Effector memory CD4-positive, alpha-beta T cell (primary cell): Measurements from ENCODE around the gene TMEM132D.

Experiments used
- DNase-seq, 3 donors: peaks; one replicate each; pipeline ENCODE4 v3.0.0-alpha.2; 2020
- H3K27ac ChIP-seq: 2 replicates; pipeline ENCODE4 v1.7.0; 2013; ENCODE audit warnings: mild to moderate bottlenecking, low read length, moderate library complexity; ENCODE audit not compliant: insufficient read depth, poor library complexity, severe bottlenecking
- H3K27me3 ChIP-seq: replicated peaks from 2 replicates; pipeline ENCODE4 v1.7.0; 2013; ENCODE audit warnings: mild to moderate bottlenecking, low read length; ENCODE audit not compliant: insufficient read depth, control insufficient read depth, poor library complexity, severe bottlenecking
- H3K36me3 ChIP-seq: 2 replicates; pipeline ENCODE4 v1.7.0; 2013; ENCODE audit warnings: mild to moderate bottlenecking, low read length, moderate library complexity; ENCODE audit not compliant: control insufficient read depth, insufficient read depth
- H3K4me1 ChIP-seq: 2 replicates; pipeline ENCODE4 v1.7.0; 2013; ENCODE audit warnings: low read length, mild to moderate bottlenecking; ENCODE audit not compliant: control insufficient read depth, insufficient read depth, poor library complexity, severe bottlenecking
- H3K4me3 ChIP-seq: 2 replicates; pipeline ENCODE4 v1.7.0; 2013; ENCODE audit warnings: low read length, low read depth, mild to moderate bottlenecking; ENCODE audit not compliant: insufficient read depth, poor library complexity, severe bottlenecking
- H3K9me3 ChIP-seq: 2 replicates; pipeline ENCODE4 v1.7.0; 2013; ENCODE audit warnings: mild to moderate bottlenecking, low read length, moderate library complexity; ENCODE audit not compliant: control insufficient read depth

TMEM132D gene

GRCh38 chr12:129704232-129704830, 199.5 kb downstream of the TMEM132D start:
- H3K27ac ChIP-seq: no peak overlapping the region
- no peak overlapping the region for H3K4me3 ChIP-seq
- no peaks in the 10 kb centered on the region for H3K9me3 ChIP-seq
- no peaks in the 10 kb centered on the region for H3K36me3 ChIP-seq
- no peaks in the 10 kb centered on the region for H3K27me3 ChIP-seq
- DNase-seq: no peak
- H3K4me1 ChIP-seq: no peaks in the 10 kb centered on the region

- Histone ChIP-seq H3K27ac (no peak overlapping the region), H3K4me3 (no peak overlapping the region), H3K4me1 (no peaks in the 10 kb centered on the region), H3K27me3 (no peaks in the 10 kb centered on the region), H3K36me3 (no peaks in the 10 kb centered on the region), H3K9me3 (no peaks in the 10 kb centered on the region)
- no peak for DNase-seq
Measured at GRCh38 chr12:129701631-129702101, 202.2 kb downstream of the TMEM132D start.

- Histone ChIP-seq H3K4me3 (no peak overlapping the region), H3K36me3 (no peaks in the 10 kb centered on the region), H3K27me3 (no peaks in the 10 kb centered on the region), H3K4me1 (no peaks in the 10 kb centered on the region), H3K27ac (no peak overlapping the region), H3K9me3 (no peaks in the 10 kb centered on the region)
- DNase-seq: no peak
Measured at GRCh38 chr12:129700036-129700435, 203.8 kb downstream of the TMEM132D start.

- Histone ChIP-seq H3K27ac (no peak overlapping the region), H3K9me3 (no peaks in the 10 kb centered on the region), H3K4me3 (no peak overlapping the region), H3K36me3 (no peaks in the 10 kb centered on the region), H3K4me1 (no peaks in the 10 kb centered on the region), H3K27me3 (no peaks in the 10 kb centered on the region)
- DNase-seq: no peak
Measured at GRCh38 chr12:129696926-129697325, 206.9 kb downstream of the TMEM132D start.

- no peaks in the 10 kb centered on the region for H3K9me3 ChIP-seq
- DNase-seq: no peak
- no peak overlapping the region for H3K27ac ChIP-seq
- H3K27me3 ChIP-seq: no peaks in the 10 kb centered on the region
- no peak overlapping the region for H3K4me3 ChIP-seq
- no peaks in the 10 kb centered on the region for H3K4me1 ChIP-seq
- no peaks in the 10 kb centered on the region for H3K36me3 ChIP-seq
Measured at GRCh38 chr12:129696405-129696804, 207.4 kb downstream of the TMEM132D start.

GRCh38 chr12:129693731-129694130, 210.1 kb downstream of the TMEM132D start:
- Histone ChIP-seq H3K9me3 (no peaks in the 10 kb centered on the region), H3K4me1 (no peaks in the 10 kb centered on the region), H3K4me3 (no peak overlapping the region), H3K27ac (no peak overlapping the region), H3K27me3 (no peaks in the 10 kb centered on the region), H3K36me3 (no peaks in the 10 kb centered on the region)
- DNase-seq: no peak

GRCh38 chr12:129687731-129688130, 216.1 kb downstream of the TMEM132D start:
- H3K9me3 ChIP-seq: no peaks in the 10 kb centered on the region
- no peaks in the 10 kb centered on the region for H3K4me1 ChIP-seq
- H3K27ac ChIP-seq: no peak overlapping the region
- H3K27me3 ChIP-seq: no peaks in the 10 kb centered on the region
- H3K36me3 ChIP-seq: no peaks in the 10 kb centered on the region
- no peak for DNase-seq
- H3K4me3 ChIP-seq: no peak overlapping the region

- no peaks in the 10 kb centered on the region for H3K27me3 ChIP-seq
- H3K9me3 ChIP-seq: no peaks in the 10 kb centered on the region
- no peaks in the 10 kb centered on the region for H3K36me3 ChIP-seq
- H3K27ac ChIP-seq: no peak overlapping the region
- H3K4me3 ChIP-seq: no peak overlapping the region
- H3K4me1 ChIP-seq: no peaks in the 10 kb centered on the region
- DNase-seq: no peak
Measured at GRCh38 chr12:129681830-129682229, 222.0 kb downstream of the TMEM132D start.

GRCh38 chr12:129681151-129681550, 222.7 kb downstream of the TMEM132D start:
- no peak for DNase-seq
- H3K4me3 ChIP-seq: no peak overlapping the region
- no peaks in the 10 kb centered on the region for H3K4me1 ChIP-seq
- H3K27me3 ChIP-seq: no peaks in the 10 kb centered on the region
- H3K27ac ChIP-seq: no peak overlapping the region
- H3K9me3 ChIP-seq: no peaks in the 10 kb centered on the region
- H3K36me3 ChIP-seq: no peaks in the 10 kb centered on the region

- no peaks in the 10 kb centered on the region for H3K36me3 ChIP-seq
- no peaks in the 10 kb centered on the region for H3K9me3 ChIP-seq
- DNase-seq: no peak
- H3K4me1 ChIP-seq: no peaks in the 10 kb centered on the region
- no peaks in the 10 kb centered on the region for H3K27me3 ChIP-seq
- H3K27ac ChIP-seq: no peak overlapping the region
- H3K4me3 ChIP-seq: no peak overlapping the region
Measured at GRCh38 chr12:129676411-129676810, 227.4 kb downstream of the TMEM132D start.
